Breast epithelium (tissue), 3 donors: ENCODE results near the gene SSU72.

Experiments used
- CTCF ChIP-seq, 3 donors: fragments of 450-650 bp; IDR thresholded peaks; one replicate each; pipeline ENCODE4 v1.5.1; 2016 to 2017; ENCODE audit warnings: antibody characterized with exemption in 3 of 3, mild to moderate bottlenecking in 3 of 3, moderate library complexity in 3 of 3
- POLR2A ChIP-seq: fragments of 450-650 bp; IDR thresholded peaks from one replicate; pipeline ENCODE4 v1.6.1; 2016; ENCODE audit warnings: antibody characterized with exemption, mild to moderate bottlenecking, moderate library complexity
- POLR2AphosphoS5 ChIP-seq, 3 donors: sonication (generic); formaldehyde crosslinking; IDR thresholded peaks; one replicate each; pipeline ENCODE4 v1.6.1; 2017; ENCODE audit warnings: antibody characterized with exemption in 3 of 3

- TF ChIP-seq CTCF (IDR thresholded peaks at IDR 0.05), result no peak
- TF ChIP-seq POLR2AphosphoS5 (IDR thresholded peaks at IDR 0.05), result no peak
- TF ChIP-seq POLR2A, result no peak
Observed at GRCh38 chr1:1560178-1560577, 14.5 kb downstream of the SSU72 start.
